Epidermal melanocyte (primary cell): ENCODE measurements around the gene BCL11B.

Experiments
- DNase-seq: peaks from one replicate; pipeline ENCODE4 v3.0.0; 2011; ENCODE audit warnings: low spot score; ENCODE audit not compliant: insufficient read length

Gene BCL11B

GRCh38 chr14:99287269-99287942, 15.4 kb upstream of the BCL11B start:
- DNase-seq: no peak

GRCh38 chr14:99286761-99287160, 14.8 kb upstream of the BCL11B start:
- no peak for DNase-seq

GRCh38 chr14:99284254-99285004, 12.4 kb upstream of the BCL11B start:
- no peak for DNase-seq

- no peak for DNase-seq
Measured at GRCh38 chr14:99282261-99283050, 10.5 kb upstream of the BCL11B start.

- DNase-seq: no peak
Measured at GRCh38 chr14:99281396-99281795, 9.4 kb upstream of the BCL11B start.

- no peak for DNase-seq
Measured at GRCh38 chr14:99280852-99281251, 8.9 kb upstream of the BCL11B start.

- no peak for DNase-seq
Measured at GRCh38 chr14:99280066-99280731, 8.2 kb upstream of the BCL11B start.

GRCh38 chr14:99278836-99279235, 6.8 kb upstream of the BCL11B start:
- no peak for DNase-seq

GRCh38 chr14:99277530-99277929, 5.5 kb upstream of the BCL11B start:
- DNase-seq: no peak

- DNase-seq: no peak
Measured at GRCh38 chr14:99276482-99276881, 4.5 kb upstream of the BCL11B start.

- DNase-seq: no peak
Measured at GRCh38 chr14:99275222-99275584, 3.2 kb upstream of the BCL11B start.

- DNase-seq: peak; percentile 59
Measured at GRCh38 chr14:99274346-99275221, 2.6 kb upstream of the BCL11B start.

GRCh38 chr14:99273766-99274345, 1.9 kb upstream of the BCL11B start:
- DNase-seq: no peak

- DNase-seq: no peak
Measured at GRCh38 chr14:99272899-99273765, 1.1 kb upstream of the BCL11B start.

- DNase-seq: no peak
Measured at GRCh38 chr14:99272632-99272898, 568 bp upstream of the BCL11B start.

GRCh38 chr14:99271221-99271941, 616 bp downstream of the BCL11B start:
- DNase-seq: no peak

- no peak for DNase-seq
Measured at GRCh38 chr14:99270458-99271220, 1.4 kb downstream of the BCL11B start.
